ENCODE results near the gene SLC7A5. TPM values are rescaled to one million over a fixed set of nuclear protein-coding genes. Genes with fewer than 3 reads are reported as not detected.

The SLC7A5 gene
- total RNA-seq, 1 donor from 2014 or later: 42.2 TPM

- Mint-ChIP-seq H3K4me1 (ENCODE audit: low read depth) (peaks cover 23% of the 10 kb centered on the region), H3K4me3 (ENCODE audit: low read depth) (no peak overlapping the region), H3K36me3 (ENCODE audit: insufficient read depth) (no peaks in the 10 kb centered on the region), H3K9me3 (ENCODE audit: low read depth) (no peaks in the 10 kb centered on the region), H3K27me3 (no peaks in the 10 kb centered on the region), H3K27ac (peak overlapping the region; percentile 95)
- no peak for DNase-seq (ENCODE audit: low spot score, unreplicated experiment)
- no peak for TF ChIP-seq CTCF (IDR thresholded peaks at IDR 0.05; ENCODE audit: unreplicated experiment)
These were observed 21.9 kb downstream of the SLC7A5 start for GRCh38 chr16:87847467-87847784.

GRCh38 chr16:87846705-87847466 lies 22.4 kb downstream of the SLC7A5 start:
- peaks cover 23% of the 10 kb centered on the region for H3K4me1 Mint-ChIP-seq (ENCODE audit: low read depth)
- no peak for TF ChIP-seq CTCF (IDR thresholded peaks at IDR 0.05; ENCODE audit: unreplicated experiment)
- no peaks in the 10 kb centered on the region for H3K36me3 Mint-ChIP-seq (ENCODE audit: insufficient read depth)
- no peak overlapping the region for H3K27ac Mint-ChIP-seq
- H3K9me3 Mint-ChIP-seq (ENCODE audit: low read depth): no peaks in the 10 kb centered on the region
- DNase-seq (ENCODE audit: low spot score, unreplicated experiment): no peak
- H3K27me3 Mint-ChIP-seq: no peaks in the 10 kb centered on the region
- no peak overlapping the region for H3K4me3 Mint-ChIP-seq (ENCODE audit: low read depth)

- DNase-seq (ENCODE audit: low spot score, unreplicated experiment): no peak
- no peaks in the 10 kb centered on the region for H3K9me3 Mint-ChIP-seq (ENCODE audit: low read depth)
- H3K36me3 Mint-ChIP-seq (ENCODE audit: insufficient read depth): no peaks in the 10 kb centered on the region
- H3K4me3 Mint-ChIP-seq (ENCODE audit: low read depth): no peak overlapping the region
- H3K27ac Mint-ChIP-seq: no peak overlapping the region
- H3K27me3 Mint-ChIP-seq: no peaks in the 10 kb centered on the region
- peaks cover 20% of the 10 kb centered on the region for H3K4me1 Mint-ChIP-seq (ENCODE audit: low read depth)
- TF ChIP-seq CTCF (IDR thresholded peaks at IDR 0.05; ENCODE audit: unreplicated experiment): no peak
These were observed 23.3 kb downstream of the SLC7A5 start for GRCh38 chr16:87845807-87846619.

- H3K27ac Mint-ChIP-seq: no peak overlapping the region
- H3K9me3 Mint-ChIP-seq (ENCODE audit: low read depth): no peaks in the 10 kb centered on the region
- H3K4me1 Mint-ChIP-seq (ENCODE audit: low read depth): peaks cover 17% of the 10 kb centered on the region
- no peak overlapping the region for H3K4me3 Mint-ChIP-seq (ENCODE audit: low read depth)
- H3K36me3 Mint-ChIP-seq (ENCODE audit: insufficient read depth): no peaks in the 10 kb centered on the region
- no peak for DNase-seq (ENCODE audit: low spot score, unreplicated experiment)
- no peak for TF ChIP-seq CTCF (IDR thresholded peaks at IDR 0.05; ENCODE audit: unreplicated experiment)
- H3K27me3 Mint-ChIP-seq: no peaks in the 10 kb centered on the region
These were observed 24.1 kb downstream of the SLC7A5 start for GRCh38 chr16:87845213-87845612.

GRCh38 chr16:87844809-87845208 lies 24.5 kb downstream of the SLC7A5 start:
- no peak for DNase-seq (ENCODE audit: low spot score, unreplicated experiment)
- Mint-ChIP-seq H3K9me3 (ENCODE audit: low read depth) (no peaks in the 10 kb centered on the region), H3K36me3 (ENCODE audit: insufficient read depth) (no peaks in the 10 kb centered on the region), H3K27ac (no peak overlapping the region), H3K4me1 (ENCODE audit: low read depth) (peaks cover 15% of the 10 kb centered on the region), H3K27me3 (no peaks in the 10 kb centered on the region), H3K4me3 (ENCODE audit: low read depth) (no peak overlapping the region)
- no peak for TF ChIP-seq CTCF (IDR thresholded peaks at IDR 0.05; ENCODE audit: unreplicated experiment)

Measured in progenitor cell of endocrine pancreas (in vitro differentiated cells).